IPS-11a (cell line): ENCODE results near the gene PACS1.

ENCODE experiments used
- H3K4me3 ChIP-seq: one replicate; pipeline ENCODE4 v1.5.1; 2013; ENCODE audit warnings: low read depth, low read length, control low read depth

Gene PACS1

GRCh38 chr11:66293777-66294625 lies 223.9 kb downstream of the PACS1 start:
- no peak overlapping the region for H3K4me3 ChIP-seq
